ENCODE data around the gene TRAF3IP1.

The TRAF3IP1 gene

GRCh38 chr2:238287737-238288649 lies 32.3 kb upstream of the TRAF3IP1 start, which contains the start of gene PER2:
PER2 (minus strand) TSS chr2:238288610; CDS start chr2:238277936, 10,674 bp downstream.
- DNase-seq, result peak; percentile 73

- peak; percentile 99 for DNase-seq
Observed at GRCh38 chr2:238288650-238289573, 31.4 kb upstream of the TRAF3IP1 start.

GRCh38 chr2:238289574-238289973 lies 30.7 kb upstream of the TRAF3IP1 start:
- no peak for DNase-seq

GRCh38 chr2:238290091-238290509 lies 30.2 kb upstream of the TRAF3IP1 start:
- no peak for DNase-seq

GRCh38 chr2:238290715-238291549 lies 29.4 kb upstream of the TRAF3IP1 start:
- no peak for DNase-seq

GRCh38 chr2:238291550-238292281 lies 28.6 kb upstream of the TRAF3IP1 start:
- no peak for DNase-seq

- DNase-seq, result no peak
Observed at GRCh38 chr2:238294046-238294392, 26.3 kb upstream of the TRAF3IP1 start.

GRCh38 chr2:238294393-238295143 lies 25.8 kb upstream of the TRAF3IP1 start:
- no peak for DNase-seq

- no peak for DNase-seq
Observed at GRCh38 chr2:238295144-238296112, 24.9 kb upstream of the TRAF3IP1 start.

- no peak for DNase-seq
Observed at GRCh38 chr2:238296638-238297457, 23.5 kb upstream of the TRAF3IP1 start.

GRCh38 chr2:238299803-238300202 lies 20.5 kb upstream of the TRAF3IP1 start:
- DNase-seq, result no peak

- DNase-seq, result no peak
Observed at GRCh38 chr2:238302087-238302486, 18.2 kb upstream of the TRAF3IP1 start.

GRCh38 chr2:238302751-238303150 lies 17.6 kb upstream of the TRAF3IP1 start:
- DNase-seq, result no peak

GRCh38 chr2:238304116-238304515 lies 16.2 kb upstream of the TRAF3IP1 start:
- DNase-seq, result no peak

GRCh38 chr2:238305092-238305862 lies 15.0 kb upstream of the TRAF3IP1 start:
- DNase-seq, result no peak

- DNase-seq, result no peak
Observed at GRCh38 chr2:238305965-238306671, 14.2 kb upstream of the TRAF3IP1 start.

- no peak for DNase-seq
Observed at GRCh38 chr2:238306672-238306998, 13.7 kb upstream of the TRAF3IP1 start.

GRCh38 chr2:238308177-238308576 lies 12.1 kb upstream of the TRAF3IP1 start:
- no peak for DNase-seq
